ENCODE data around the gene PGA4.
"Not testable (repeated sequence)": the region's sequence is repeated elsewhere in the genome, so short reads cannot be mapped to it uniquely, and the experiment has no call there.

Gene PGA4

GRCh38 chr11:61194981-61195695, 27.0 kb upstream of the PGA4 start:
- TF ChIP-seq ZFX (IDR thresholded peaks at IDR 0.05; ENCODE audit: borderline replicate concordance) (no peak), CTCF (IDR thresholded peaks at IDR 0.05) (no peak)

GRCh38 chr11:61195719-61196118, 26.4 kb upstream of the PGA4 start:
- no peak for TF ChIP-seq ZFX (IDR thresholded peaks at IDR 0.05; ENCODE audit: borderline replicate concordance)
- TF ChIP-seq CTCF (IDR thresholded peaks at IDR 0.05) = no peak
- H3K27ac ChIP-seq = no peak overlapping the region

More at GRCh38 chr11:61194981-61195695, 27.0 kb upstream of the PGA4 start:
- no peak overlapping the region for H3K27ac ChIP-seq

GRCh38 chr11:61198361-61198760, 23.8 kb upstream of the PGA4 start:
- no peak overlapping the region for H3K27ac ChIP-seq
- no peak for TF ChIP-seq CTCF (IDR thresholded peaks at IDR 0.05)
- TF ChIP-seq ZFX (IDR thresholded peaks at IDR 0.05; ENCODE audit: borderline replicate concordance) = no peak

- no peak for TF ChIP-seq ZFX (IDR thresholded peaks at IDR 0.05; ENCODE audit: borderline replicate concordance)
- no peak for TF ChIP-seq CTCF (IDR thresholded peaks at IDR 0.05)
These were observed 23.1 kb upstream of the PGA4 start for GRCh38 chr11:61198948-61199523.

GRCh38 chr11:61201476-61201875, 20.7 kb upstream of the PGA4 start:
- no peak overlapping the region for H3K27ac ChIP-seq
- no peak for TF ChIP-seq CTCF (IDR thresholded peaks at IDR 0.05)
- no peak for TF ChIP-seq ZFX (IDR thresholded peaks at IDR 0.05; ENCODE audit: borderline replicate concordance)

More at GRCh38 chr11:61198948-61199523, 23.1 kb upstream of the PGA4 start:
- H3K27ac ChIP-seq = no peak overlapping the region

- not testable (repeated sequence) for H3K27ac ChIP-seq
These were observed 19.0 kb upstream of the PGA4 start, which contains the start of gene PGA3 for GRCh38 chr11:61202950-61203746. Gene PGA3, plus strand, starts transcription at chr11:61203515. Its CDS starts 50 bp downstream, at chr11:61203565.

- H3K27ac ChIP-seq = not testable (repeated sequence)
These were observed 18.3 kb upstream of the PGA4 start for GRCh38 chr11:61203873-61204272.

GRCh38 chr11:61204502-61205059, 17.6 kb upstream of the PGA4 start:
- not testable (repeated sequence) for H3K27ac ChIP-seq

GRCh38 chr11:61207636-61208310, 14.4 kb upstream of the PGA4 start:
- H3K27ac ChIP-seq = not testable (repeated sequence)

GRCh38 chr11:61210629-61211028, 11.5 kb upstream of the PGA4 start:
- not testable (repeated sequence) for H3K27ac ChIP-seq

GRCh38 chr11:61211327-61211952, 10.7 kb upstream of the PGA4 start:
- not testable (repeated sequence) for H3K27ac ChIP-seq

GRCh38 chr11:61212202-61212601, 9.9 kb upstream of the PGA4 start:
- not testable (repeated sequence) for H3K27ac ChIP-seq
